Fibroblast of pulmonary artery (primary cell): ENCODE measurements around the gene AUTS2.

Experiments used
- DNase-seq: peaks from one replicate; pipeline ENCODE4 v3.0.0-alpha.2; 2010; ENCODE audit warnings: low read depth
- H3K4me3 ChIP-seq: replicated peaks from 2 replicates; pipeline ENCODE4 v1.5.1; 2011; ENCODE audit warnings: low read depth, mild to moderate bottlenecking, control low read depth, low read length, moderate library complexity
- CTCF ChIP-seq: IDR thresholded peaks from 2 replicates; pipeline ENCODE4 v1.5.1; 2011; ENCODE audit warnings: mild to moderate bottlenecking, control low read depth, low read length, inconsistent platforms; ENCODE audit errors: missing control alignments

Gene AUTS2

GRCh38 chr7:70763961-70764691 is 1165.9 kb downstream of the AUTS2 start:
- DNase-seq = no peak
- H3K4me3 ChIP-seq = no peak overlapping the region
- no peak for TF ChIP-seq CTCF

GRCh38 chr7:70764701-70765208 is 1166.5 kb downstream of the AUTS2 start:
- no peak for DNase-seq
- no peak overlapping the region for H3K4me3 ChIP-seq
- TF ChIP-seq CTCF = no peak

GRCh38 chr7:70765651-70766050 is 1167.4 kb downstream of the AUTS2 start:
- H3K4me3 ChIP-seq = no peak overlapping the region
- DNase-seq = no peak
- no peak for TF ChIP-seq CTCF

- no peak for DNase-seq
- H3K4me3 ChIP-seq = no peak overlapping the region
- no peak for TF ChIP-seq CTCF
Observed at GRCh38 chr7:70766109-70766508, 1167.8 kb downstream of the AUTS2 start.

GRCh38 chr7:70766694-70767093 is 1168.4 kb downstream of the AUTS2 start:
- no peak overlapping the region for H3K4me3 ChIP-seq
- no peak for TF ChIP-seq CTCF
- no peak for DNase-seq

- H3K4me3 ChIP-seq = no peak overlapping the region
- DNase-seq = no peak
- TF ChIP-seq CTCF = no peak
Observed at GRCh38 chr7:70770154-70770553, 1171.9 kb downstream of the AUTS2 start.

- no peak for TF ChIP-seq CTCF
- DNase-seq = no peak
- no peak overlapping the region for H3K4me3 ChIP-seq
Observed at GRCh38 chr7:70771451-70771850, 1173.2 kb downstream of the AUTS2 start.
